Measurements from ENCODE around the gene IRGM.

DNA sequence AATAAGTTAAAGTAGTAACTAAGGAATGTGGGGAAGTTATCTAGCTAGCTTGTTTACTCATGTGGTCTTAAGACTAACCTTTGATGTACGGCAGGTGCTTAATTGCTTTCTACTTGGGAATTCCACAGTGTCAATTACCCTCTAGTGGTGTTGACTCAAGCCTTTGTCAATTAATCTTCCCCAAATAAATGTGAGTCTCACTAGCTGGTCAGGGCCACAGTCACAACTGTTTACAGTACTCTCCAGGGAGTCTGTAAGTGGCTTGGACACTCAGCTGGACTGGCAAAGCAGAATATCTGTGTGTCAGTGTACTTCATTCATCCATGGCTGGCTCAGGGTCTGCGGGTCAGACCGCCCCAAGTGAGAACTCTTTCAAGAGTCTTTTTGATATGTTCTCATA, 37.0 kb upstream of the IRGM start:
- TF ChIP-seq, protein P1, sequence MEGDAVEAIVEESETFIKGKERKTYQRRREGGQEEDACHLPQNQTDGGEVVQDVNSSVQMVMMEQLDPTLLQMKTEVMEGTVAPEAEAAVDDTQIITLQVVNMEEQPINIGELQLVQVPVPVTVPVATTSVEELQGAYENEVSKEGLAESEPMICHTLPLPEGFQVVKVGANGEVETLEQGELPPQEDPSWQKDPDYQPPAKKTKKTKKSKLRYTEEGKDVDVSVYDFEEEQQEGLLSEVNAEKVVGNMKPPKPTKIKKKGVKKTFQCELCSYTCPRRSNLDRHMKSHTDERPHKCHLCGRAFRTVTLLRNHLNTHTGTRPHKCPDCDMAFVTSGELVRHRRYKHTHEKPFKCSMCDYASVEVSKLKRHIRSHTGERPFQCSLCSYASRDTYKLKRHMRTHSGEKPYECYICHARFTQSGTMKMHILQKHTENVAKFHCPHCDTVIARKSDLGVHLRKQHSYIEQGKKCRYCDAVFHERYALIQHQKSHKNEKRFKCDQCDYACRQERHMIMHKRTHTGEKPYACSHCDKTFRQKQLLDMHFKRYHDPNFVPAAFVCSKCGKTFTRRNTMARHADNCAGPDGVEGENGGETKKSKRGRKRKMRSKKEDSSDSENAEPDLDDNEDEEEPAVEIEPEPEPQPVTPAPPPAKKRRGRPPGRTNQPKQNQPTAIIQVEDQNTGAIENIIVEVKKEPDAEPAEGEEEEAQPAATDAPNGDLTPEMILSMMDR (IDR thresholded peaks at IDR 0.05): no peak
- no peak for TF ChIP-seq POLR2A (IDR thresholded peaks at IDR 0.05)

All from thyroid gland (tissue), 4 donors.